GM10847 (cell line): Measurements from ENCODE around the gene NOTUM.

Experiments
- POLR2A ChIP-seq: IDR thresholded peaks from 2 replicates; pipeline ENCODE4 v1.6.1; 2011; ENCODE audit not compliant: insufficient read length; ENCODE audit errors: extremely low read depth

The NOTUM gene

DNA sequence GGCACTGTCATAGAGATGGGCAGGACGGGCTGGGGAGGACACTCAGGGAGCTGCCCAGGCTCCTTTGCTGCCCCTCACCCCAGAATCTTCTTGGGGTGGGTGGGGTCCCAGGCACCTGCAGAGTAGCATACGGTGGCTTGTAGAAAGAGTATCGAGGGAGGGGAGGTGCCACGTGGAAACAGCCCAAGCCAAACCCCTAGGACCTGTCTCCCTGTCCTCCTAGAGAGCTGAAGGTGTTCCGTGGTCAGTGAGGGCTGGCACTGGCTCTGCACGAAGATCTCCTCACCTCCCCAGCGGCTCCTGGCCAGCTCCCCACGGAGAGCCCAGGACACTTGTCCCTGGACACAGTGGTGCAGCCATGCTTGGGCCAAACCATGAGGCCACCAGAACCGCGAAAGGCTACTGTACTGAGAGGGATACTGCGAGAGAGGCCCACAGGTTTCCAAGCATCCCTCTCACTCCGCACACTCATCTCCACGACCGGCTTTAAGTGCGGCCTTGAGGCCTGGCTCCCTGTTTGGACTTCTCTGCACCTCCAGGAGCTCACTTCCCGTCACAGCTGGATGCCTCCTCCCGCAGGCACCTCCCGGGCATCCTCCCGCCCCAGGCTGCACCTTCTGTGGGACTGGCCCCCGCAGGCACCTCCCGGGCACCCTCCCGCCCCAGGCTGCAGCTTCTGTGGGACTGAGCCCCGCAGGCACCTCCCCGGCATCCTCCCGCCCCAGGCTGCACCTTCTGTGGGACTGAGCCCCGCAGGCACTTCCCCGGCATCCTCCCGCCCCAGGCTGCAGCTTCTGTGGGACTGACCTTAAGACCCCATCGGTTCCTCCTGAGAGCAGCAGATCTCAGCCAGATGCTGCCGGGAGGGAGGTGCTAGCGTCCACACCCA, 31.5 kb downstream of the NOTUM start:
- TF ChIP-seq POLR2A: no peak

DNA sequence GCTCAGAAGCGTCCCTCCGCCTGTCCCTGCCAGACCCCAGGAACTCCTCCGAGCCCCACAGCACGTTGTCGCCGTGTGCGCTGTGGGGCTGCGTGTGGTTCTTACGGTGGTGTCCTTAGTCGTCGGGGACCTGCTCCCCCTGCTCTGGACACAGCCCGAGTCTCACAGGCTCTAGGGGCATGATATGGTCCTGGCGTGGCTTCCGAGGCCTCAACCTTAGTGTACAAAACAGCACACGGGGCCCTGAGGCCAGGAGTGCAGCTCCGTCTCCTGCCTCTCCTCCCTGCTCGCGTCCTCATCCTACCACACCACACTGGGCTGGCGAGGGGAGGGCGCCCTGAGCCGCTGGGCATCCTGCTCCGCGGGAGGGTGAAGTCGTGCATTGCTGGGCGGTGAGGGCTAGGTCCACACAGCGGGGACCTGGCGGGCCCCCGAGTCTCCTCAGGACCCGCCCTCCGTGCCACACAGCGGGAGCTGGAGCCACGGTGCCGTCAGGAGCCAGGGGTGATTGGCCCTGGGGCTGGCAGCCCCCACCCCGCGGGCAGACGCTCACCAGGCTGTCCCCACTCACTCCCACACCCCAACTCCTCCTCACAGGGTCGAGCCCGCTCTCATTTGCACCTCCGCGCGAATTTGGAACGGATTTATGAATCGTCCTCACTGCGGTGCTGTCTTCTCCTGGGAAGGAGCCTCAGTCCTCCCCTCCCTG, 32.3 kb downstream of the NOTUM start:
- TF ChIP-seq POLR2A: no peak

DNA sequence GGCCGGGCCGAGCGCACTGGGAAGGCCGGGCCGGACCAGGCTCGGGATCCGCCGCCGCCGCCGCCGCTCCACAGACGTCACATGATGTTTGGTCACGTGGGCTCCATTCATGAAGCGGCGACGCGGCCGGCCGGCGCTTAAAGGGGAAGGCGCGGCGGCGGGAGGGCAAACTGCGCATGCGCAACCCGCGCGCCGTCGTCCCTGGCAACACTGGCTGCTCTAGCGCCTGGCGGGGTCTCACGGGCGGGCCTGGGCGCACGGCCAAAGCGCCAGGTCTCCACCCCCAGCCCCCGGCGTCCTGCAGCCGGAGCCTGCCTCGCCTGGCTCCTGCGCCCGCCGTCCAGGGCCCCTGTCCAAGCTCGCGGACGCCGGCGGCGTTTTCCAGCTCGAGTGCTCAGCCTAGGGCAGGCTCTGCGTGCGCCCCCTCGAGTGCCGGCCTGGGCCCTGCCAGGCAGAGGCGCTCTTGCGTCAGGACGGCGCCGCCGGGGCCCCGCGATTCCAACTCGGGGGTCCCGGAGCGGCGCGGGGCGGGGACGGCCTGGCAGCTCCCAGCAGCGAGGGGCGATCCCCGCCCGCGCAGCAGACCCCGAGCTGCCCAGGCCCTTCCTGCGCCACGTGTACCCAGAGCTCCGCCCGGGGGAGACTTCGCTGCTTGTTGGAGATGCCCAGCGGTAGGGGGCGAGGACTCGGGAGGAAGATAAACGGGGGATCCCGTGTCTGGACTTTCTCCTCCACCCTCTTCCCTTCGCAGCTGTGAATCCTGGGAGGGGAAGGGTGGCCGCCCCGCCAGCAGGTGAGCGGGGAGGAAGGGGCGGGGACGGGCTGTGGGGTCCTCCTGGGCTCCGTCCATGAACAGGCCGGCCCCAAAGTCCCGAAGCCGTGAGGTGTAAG, 33.1 kb downstream of the NOTUM start, which contains the start of gene MAFG:
Gene MAFG, minus strand, starts transcription at position 83 of the 891 bp plus-strand sequence. CDS start 4,550 bp downstream, outside the sequence.
- TF ChIP-seq POLR2A: peak; percentile 35

DNA sequence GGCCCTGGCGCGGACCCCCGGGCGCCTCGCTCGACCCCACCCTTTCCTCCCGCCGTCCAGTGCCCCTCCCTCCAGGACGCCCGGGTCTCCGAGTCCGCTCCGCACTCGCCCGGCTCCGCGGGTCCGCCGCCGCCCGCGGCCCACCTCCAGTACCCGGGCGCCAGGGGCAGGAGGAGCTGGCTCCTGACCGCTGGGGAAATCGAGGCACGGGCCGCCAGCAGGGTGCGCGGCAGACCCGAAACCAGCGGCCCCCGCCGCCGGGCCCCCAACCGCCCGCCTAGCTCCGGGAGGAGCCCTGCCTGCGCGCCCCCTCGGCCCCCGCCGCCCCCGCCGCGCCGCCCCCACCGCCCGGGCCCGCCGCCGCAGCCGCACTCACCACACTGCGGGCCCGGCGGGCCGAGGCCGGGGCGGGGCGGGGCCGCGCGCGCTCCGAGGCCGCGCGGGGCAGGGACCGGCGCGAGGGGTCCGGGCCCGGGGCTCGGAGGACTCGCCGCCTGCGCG, 33.8 kb downstream of the NOTUM start:
- no peak for TF ChIP-seq POLR2A

DNA sequence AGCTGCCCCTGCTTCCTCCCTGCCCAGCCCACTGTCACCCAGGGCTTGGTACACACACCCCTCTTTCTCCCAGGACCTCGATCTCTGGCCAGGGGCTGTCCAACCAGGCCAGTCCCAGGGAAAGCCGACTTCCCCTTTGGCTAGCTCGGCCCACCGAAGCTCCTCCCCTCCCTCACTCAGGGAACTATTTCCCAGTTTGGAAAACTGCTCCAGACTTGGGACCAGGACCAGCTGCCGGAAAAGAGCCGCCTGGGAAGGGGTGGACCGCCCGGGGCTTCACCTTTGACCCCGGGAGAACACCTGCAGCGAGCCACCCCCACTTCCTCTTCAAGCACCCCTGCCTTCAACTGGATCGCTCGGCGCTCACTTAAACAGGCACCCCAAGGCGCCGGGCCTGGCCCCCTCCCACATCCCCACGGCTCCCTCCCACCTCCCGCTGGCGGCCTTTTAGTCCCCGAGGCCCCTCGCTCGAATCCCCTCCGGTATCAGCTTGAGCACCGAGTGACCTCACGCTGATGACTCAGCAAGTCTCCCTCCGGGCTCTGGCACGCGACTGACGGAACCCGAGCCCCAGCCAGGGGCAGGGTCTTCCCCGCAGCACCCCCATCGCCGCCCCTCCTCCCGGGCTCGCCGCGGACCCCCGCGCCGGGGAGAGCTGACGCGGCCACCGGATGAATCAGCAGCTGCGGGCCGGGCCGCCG, 34.4 kb downstream of the NOTUM start:
- TF ChIP-seq POLR2A: no peak

DNA sequence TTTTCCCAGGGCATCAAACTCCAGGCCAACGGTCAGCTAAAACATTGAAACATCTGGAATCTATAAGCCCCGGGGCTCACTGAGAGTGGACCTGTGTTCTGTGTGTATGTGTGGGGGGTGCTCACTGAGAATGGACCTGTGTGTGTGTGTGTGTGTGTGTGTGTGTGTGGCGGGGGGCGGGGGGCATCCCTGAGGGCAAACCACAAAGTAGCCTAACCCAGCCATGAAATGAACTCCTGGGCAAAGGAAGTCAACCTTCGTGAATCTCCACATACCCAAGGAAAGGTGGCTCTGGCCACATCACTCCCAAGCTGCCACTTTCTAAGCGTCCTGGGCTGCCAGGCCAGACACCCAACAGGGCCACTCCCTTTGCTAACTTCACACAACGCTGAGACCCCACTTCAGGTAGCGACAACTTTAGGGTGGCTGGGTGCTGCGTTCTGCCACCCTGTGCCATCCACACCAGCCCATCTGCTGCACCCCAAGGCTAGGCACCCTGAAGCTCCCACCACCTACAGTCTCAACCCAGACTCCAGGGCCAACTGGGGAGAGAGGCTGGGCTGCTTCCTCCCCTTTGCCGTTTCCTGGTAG, 35.0 kb downstream of the NOTUM start:
- TF ChIP-seq POLR2A: no peak

DNA sequence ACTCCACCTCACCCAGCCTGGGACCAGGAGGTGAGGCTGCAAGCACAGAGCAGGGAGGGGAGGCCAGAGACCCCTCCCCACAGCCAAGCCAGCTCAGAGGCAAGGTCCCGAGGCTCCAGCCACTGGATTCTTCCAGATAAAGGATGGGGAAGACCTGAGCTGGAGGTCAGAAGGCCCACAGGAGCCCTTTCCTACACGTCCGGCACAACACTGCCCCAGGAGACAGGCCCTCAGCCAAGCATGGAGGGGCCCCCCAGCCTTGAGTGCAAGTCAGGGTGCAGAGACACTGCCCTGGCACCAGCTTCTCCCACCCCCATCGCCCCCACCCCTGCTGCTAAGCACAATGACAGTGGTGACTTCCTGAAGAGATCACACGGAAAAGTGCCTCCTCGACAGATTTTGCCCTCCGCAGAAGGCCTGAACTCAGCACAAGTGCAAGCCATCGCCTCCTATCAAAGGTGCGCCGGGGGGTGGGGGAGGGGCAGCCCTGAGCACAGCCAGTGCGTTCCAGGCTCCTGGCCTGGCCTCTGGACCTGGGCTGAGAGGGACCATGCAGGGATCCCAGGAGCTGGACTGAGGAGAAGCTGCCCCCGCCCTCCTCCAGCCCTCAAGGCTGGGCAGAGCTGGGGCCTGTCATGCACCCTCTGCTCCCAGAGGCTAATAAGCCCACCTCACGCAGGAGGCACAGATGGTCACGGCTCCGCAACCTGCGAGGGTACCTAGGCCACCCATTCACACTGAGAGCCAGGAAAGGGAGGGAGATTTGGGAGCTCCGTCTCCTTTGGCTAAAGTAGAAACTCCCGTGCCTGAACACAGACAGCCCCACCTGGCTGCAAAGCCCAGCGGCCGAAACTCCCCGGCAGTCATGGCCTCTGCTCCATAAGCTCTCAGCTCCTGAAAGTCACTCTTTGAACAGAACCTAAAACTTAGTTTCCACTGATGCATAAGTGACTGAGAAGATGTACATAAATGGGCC, 36.1 kb downstream of the NOTUM start:
- no peak for TF ChIP-seq POLR2A

DNA sequence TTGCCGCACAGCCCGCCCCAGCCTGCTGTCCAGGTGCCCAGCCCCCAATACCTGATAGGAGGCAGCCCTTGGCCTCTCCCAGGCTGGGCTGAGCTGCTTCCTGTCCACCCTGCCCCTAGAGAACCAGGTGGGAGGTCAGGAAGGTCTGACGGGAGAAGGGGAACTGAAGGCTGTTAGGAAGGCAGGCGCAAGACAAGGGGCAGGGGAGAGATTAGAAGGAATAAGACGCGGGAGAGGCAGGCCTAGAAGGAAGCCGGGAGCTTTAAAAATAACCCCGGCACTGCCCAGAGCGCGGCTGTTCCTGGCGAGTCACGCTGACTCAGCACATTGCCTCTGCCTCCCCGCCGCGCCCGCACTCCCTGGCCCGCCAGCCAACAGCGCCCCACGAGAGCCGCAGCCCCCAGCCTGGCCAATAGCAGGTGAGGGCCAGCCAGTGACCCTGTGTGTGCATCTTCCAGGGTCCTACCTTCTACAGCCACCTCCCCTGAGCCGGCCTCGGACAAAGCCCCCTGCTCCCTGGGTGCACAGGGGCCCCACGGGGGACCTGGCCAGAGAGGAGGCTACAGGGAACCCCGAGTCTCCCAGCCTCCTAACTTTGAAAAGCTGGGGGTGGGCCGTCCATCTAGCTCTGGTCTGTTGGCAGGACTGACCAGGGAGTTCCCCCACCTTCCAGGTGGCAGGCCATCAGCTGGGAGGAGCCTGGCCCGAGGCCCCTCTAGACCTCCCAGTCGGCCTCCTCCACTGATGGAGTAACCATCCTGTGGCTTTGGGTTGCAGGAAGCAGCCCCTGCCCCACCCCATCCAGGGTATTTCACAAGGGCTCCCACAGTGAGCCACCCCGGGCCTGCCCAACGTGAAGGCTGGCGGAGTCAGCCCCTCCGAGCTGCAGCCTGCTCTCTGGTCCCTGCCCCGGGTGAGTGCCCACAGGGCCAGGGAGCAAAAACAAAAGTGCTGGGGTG, 37.4 kb downstream of the NOTUM start:
- TF ChIP-seq POLR2A: no peak

DNA sequence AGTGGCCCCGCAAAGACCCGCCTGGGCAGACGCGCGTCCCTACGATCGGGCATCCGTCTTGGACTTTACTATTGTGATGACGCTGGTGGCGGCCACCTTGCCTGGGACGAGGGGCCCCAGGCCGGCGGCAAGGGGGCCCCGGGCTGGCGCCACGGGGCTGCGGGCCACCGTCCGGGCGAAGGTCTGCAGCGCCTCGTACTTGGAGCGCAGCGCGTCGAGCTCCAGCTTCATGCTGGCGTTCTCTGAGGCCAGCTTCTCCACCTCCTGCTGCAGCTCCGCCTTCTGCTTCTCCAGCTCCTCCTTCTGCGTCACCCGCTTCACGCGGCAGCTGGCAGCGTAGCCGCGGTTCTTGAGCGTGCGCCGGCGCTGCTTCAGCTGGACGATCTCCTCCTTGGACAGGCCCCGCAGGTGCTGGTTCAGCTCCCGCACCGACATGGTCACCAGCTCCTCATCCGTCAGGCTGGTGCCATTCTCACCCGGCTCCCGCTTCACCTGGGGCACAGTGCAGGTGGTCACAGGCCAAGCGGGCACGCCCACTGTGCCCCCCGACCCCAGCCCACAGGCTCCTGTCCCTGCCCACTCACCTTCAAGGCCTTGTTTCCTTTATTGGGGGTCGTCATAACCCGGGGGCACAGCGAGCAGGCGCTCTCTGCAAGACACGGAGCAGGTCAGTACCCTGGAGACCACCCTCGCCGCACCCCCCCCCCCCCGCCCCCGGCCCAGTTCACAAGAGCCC, 38.3 kb downstream of the NOTUM start:
- TF ChIP-seq POLR2A: no peak

DNA sequence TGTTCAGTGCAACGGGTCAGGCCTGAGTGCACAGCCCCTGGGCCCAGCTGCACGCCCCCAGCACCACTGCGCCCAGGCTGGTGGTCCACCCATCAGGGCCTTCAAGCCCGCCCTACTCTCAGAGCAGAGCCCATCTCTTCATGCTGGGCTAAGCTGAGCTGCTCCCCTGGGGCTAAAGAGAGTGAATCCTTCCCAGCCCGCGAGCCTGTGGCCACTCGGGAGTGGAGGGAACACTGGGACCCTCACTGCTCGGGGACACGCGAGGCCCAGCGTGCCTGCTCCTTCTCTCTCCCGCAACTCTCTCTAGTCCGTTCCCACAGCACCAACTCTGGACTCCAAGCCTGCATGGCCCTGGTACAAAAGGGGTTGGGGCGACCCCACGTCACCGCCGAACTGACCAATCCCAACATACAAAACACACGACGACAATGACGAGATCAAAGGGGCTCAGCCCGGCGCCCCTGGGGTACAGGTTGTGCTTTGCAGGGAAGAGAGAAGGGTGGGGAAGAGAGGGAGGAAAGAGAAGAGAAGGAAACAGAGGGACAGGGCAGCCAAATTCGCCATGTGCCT, 38.9 kb downstream of the NOTUM start:
- TF ChIP-seq POLR2A: no peak

DNA sequence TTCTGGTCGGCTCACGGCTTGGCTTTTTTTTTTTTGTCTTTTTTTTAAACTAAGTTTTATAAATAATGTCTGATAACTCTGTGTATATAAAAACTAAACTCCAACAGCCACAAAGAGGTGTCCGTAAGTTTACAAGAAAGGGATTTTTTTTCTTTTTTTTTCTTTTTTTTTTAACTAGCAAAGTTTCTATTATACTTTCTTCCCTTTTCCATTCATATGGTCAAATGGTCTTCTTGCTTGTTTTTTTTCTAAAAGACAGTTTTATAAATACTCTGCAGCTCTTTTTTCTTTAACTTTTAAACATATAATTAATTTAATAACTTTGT, 39.5 kb downstream of the NOTUM start:
- no peak for TF ChIP-seq POLR2A
